ENCODE measurements around the gene GTPBP2. TPM values are rescaled to one million over a fixed set of nuclear protein-coding genes. Genes with fewer than 3 reads are reported as not detected.
A peak's percentile ranks its signal among the peaks of the same experiment; 100 is the strongest.

The GTPBP2 gene, protein sequence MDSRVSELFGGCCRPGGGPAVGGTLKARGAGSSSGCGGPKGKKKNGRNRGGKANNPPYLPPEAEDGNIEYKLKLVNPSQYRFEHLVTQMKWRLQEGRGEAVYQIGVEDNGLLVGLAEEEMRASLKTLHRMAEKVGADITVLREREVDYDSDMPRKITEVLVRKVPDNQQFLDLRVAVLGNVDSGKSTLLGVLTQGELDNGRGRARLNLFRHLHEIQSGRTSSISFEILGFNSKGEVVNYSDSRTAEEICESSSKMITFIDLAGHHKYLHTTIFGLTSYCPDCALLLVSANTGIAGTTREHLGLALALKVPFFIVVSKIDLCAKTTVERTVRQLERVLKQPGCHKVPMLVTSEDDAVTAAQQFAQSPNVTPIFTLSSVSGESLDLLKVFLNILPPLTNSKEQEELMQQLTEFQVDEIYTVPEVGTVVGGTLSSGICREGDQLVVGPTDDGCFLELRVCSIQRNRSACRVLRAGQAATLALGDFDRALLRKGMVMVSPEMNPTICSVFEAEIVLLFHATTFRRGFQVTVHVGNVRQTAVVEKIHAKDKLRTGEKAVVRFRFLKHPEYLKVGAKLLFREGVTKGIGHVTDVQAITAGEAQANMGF
- total RNA-seq, result 25.1 TPM
- long read RNA-seq, partial matches to known transcripts, result 14 of 23 reads
- long read RNA-seq, other reads (novel, unspliced or antisense), result 3 of 23 reads

DNA sequence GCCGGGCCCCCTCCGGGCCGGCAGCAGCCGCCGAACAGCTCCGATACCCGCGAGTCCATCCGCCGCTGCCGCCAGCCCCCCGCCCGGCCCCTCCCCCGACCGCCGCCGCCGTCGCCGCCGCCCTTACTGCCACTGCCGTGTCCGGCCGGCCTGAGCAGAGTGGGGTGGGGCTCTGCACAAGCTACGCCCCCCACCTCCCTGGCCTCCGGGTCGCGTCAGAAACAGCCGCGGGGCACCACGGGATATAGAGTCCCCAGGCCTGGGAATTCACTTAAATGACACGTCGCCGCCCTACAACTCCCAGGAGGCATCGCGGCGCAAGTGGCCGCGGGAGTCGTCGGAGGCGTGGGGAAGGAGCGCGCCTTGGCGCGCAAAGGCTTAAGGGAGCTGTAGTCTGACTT, at the start of gene GTPBP2:
Gene GTPBP2 (minus strand): TSS at position 161 of the 401 bp plus-strand sequence. CDS start 102 bp downstream, at position 59.
- ATAC-seq (ENCODE audit: poor library complexity) (peak; percentile 90), DNase-seq (peak; percentile 100)
- intact Hi-C loops (cut with DNase I), result no loop called here

DNA sequence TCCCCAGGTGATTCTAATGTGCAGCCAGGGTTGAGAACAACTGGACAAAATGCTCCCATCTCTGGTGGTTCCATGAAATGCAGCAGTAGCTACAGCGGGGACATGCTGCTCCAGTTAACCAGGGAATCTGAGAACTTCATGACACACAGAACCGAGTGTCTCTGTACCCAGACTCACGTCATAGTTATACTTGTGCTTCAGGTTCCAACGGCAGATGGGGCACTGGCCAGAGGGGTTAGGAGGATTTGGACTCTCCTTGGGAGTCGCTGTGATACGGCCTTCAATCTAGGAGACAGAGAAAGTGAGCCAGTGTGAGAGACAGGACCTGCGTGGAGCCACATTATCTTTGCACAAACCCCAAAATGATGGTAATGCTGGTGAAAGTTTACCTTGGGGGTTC, 49.3 kb upstream of the GTPBP2 start:
- no peak for DNase-seq
- no peak for ATAC-seq (ENCODE audit: poor library complexity)
- intact Hi-C loops (cut with DNase I), result no loop called here

DNA sequence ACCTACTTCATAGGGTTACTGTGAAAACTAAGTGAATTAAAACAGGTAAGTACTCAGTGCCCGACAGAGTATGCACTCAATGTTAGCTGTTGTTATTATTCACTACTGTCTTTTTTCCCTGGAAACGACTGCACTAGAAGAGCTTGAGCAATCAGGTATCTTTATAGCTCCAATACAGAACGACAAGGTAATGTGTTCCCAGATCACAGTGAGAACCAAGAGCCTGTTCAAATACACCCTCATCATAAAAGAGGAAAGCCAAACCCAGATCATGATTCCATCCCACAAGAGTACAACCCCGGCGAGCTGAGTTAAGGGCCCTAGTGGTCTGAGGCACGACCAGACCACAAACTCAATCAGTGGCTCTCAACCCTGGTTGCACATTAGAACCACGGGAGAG, 48.7 kb upstream of the GTPBP2 start:
- ATAC-seq (ENCODE audit: poor library complexity) (no peak), DNase-seq (no peak)
- intact Hi-C loops (cut with DNase I), result no loop called here

DNA sequence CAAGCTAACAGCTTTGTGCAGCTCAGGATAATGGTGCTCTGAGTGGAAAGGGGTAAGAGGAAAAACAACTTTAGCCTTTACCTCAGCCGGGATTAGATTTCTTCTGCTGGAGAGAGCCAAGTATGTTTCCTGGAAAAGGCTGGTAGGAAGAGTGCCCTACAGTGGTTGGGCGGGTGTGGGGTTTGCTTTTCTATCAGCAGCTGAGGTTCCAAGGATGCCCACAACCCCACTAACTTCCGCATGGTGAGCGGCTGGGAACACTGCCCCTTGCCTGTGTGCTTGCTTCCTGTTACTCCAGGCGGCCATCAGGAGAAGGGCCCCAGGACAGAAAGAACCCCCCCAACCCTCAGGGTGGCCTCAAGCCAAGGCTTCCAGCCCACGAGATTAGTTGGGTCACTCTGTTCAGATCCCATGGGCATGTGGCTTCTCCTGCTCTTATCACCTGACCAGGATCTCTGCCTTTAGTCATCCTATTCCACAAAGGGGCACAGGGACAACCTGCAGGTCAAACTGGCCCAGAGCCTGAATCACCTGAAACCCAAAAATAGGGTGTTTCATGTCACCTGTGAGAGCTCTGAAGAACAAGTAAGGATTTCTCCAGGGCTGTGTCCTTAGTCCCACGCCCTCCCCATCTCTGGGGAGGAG, 48.0 kb upstream of the GTPBP2 start:
- intact Hi-C loops (cut with DNase I), result no loop called here
- DNase-seq, result no peak
- ATAC-seq (ENCODE audit: poor library complexity), result no peak

DNA sequence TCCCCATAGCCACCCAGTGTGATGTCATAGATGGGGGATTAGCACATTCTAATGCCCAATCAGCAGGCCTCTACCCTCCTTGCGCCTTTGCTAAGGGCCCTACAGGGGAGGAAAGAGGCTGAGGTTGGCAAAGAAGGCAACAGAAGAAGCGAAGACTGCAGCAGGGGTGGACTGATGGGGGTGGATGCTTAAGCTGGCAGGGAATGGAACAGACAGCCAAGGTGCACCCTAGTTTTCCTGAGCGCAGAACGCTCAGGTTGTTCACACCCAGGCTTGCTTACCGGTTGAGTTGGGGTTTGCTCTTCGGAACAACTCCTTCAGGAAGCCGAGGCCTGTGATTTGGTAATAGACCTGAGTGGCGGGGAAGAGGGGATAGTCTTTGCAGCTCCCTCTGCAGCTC, 45.9 kb upstream of the GTPBP2 start:
- ATAC-seq (ENCODE audit: poor library complexity) (no peak), DNase-seq (no peak)
- intact Hi-C loops (cut with DNase I), result no loop called here

DNA sequence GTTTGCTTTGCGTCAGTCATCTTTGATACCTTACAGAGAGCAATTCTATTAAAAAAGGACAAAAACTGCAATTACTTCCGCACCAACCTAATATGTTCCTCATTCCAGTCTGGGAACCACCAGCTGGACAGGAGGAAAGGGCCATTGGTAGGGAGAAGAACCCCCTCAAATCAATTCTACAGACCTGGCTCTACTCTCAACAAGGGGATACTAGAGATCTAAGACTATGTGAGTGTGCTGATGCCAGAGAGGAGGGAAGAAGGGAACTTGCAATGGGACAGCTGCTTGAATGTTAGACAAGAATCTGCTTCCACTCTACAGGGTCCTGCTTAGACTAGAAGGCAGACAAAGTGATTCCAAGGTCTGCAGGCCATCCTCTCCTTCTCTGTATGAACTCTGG, 45.2 kb upstream of the GTPBP2 start:
- no peak for ATAC-seq (ENCODE audit: poor library complexity)
- no peak for DNase-seq
- intact Hi-C loops (cut with DNase I), result no loop called here

DNA sequence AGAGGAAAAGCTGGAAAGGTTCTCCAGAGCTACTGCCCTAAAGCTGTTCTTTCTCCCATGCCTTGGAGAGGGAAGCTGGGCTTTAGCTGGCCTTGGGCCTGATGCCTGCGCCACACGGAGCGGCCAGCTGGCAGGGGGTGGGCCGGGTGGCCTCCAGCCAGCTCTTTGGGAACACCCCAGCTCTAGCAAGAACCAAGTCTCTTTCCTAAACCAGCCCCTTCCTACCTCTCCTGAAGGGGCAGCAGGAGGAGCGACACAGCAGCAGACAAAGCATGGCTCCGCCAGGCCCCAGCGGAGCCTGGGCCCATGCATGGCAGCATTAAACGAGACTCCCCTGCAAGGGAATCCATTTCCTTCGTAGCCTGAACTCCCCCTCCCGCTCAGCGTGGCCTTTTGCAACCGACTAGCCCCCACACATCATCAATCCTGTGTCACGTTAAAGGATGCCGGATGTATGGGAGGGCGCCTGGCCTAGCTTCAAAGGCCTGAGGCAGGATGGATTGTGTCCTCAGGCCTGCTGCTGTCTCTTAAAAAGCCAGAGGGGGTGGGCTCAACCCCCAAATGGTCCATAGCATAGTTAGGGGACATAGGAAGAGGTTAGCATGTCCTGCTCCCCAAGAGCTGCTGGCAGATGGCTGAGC, 44.5 kb upstream of the GTPBP2 start:
- intact Hi-C loops (cut with DNase I), result no loop called here
- no peak for DNase-seq
- ATAC-seq (ENCODE audit: poor library complexity), result no peak

DNA sequence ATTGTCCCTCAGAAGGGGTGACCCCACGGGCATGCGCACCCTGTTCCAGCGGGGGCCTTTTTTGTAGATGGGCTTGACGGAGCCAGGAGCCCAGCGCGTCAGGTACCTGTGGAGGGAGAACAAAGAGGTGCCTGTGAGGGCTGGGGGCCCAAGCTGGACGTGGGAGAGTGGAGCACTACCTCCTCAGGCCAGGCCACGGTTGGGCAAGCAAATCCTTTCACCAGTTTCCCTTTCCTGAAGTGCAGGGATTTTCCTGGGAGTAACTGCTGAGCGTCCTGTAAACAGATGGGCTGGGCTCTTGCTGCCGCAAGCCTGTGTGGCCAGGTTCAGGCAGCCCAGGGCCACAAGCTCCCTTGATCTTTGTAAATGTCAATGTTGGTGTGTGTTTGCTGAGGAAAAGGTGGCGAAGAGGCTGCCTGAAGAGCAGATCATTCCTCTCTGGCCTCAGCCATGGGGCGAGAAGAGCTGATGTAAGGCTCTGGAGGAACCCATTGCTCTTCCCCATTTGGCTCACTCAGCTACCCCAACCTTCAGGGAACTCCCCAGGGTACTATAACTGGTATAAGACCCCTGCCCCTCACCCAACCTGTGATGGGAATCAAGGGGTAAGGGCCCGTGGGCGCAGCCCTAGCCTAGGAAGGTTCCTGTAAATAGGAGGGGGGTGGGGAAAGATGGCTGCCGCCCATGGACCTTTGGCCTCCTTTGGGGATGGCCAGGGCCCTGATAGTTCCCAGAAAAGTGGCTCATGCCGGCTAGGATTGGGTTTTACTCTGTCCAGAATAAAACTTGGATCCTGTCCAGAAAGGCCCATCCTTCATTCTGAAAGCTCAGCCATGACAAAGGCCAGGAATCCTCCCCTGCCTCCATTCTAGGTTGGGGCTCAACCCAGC, 43.0 kb upstream of the GTPBP2 start:
- intact Hi-C loops (cut with DNase I), result no loop called here
- DNase-seq (no peak), ATAC-seq (ENCODE audit: poor library complexity) (no peak)

DNA sequence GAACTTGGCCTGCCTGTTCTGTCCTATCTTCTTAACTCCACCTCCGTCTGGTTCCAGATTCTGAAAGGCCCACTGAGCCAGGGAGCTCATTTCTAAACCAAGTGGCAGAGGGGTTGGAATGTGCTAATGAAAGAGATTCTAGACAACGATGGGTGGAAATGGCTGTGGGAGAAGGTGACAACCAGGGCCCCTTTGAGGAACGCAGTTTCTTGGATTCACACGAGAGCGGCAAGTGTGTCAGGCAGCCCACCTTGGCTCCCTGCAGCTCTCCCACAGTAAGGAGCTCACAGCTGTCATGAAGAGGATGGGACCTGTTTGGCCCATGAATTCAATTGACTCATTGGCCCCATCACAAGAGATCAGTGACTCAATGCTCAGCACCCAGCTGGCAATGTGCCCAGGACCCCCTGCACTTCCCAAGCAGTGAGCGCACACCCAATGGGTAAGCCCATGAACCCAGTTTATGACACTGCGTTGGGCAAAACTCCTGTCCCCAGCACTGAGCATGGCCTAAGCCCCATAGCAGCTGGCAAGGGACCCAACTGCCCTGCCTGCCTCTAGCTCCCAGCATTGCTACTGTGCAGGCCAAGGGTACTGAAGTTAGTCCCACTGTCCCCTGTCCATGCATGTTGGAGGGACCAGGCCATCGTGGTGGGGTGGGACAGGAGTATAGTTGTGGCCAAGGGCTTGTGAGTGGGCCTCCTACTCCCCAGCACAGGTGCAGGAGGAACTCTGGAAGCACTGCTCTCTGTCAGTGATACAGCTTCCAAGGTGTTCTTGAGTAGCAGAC, 42.1 kb upstream of the GTPBP2 start:
- no peak for ATAC-seq (ENCODE audit: poor library complexity)
- DNase-seq, result no peak
- intact Hi-C loops (cut with DNase I), result no loop called here

DNA sequence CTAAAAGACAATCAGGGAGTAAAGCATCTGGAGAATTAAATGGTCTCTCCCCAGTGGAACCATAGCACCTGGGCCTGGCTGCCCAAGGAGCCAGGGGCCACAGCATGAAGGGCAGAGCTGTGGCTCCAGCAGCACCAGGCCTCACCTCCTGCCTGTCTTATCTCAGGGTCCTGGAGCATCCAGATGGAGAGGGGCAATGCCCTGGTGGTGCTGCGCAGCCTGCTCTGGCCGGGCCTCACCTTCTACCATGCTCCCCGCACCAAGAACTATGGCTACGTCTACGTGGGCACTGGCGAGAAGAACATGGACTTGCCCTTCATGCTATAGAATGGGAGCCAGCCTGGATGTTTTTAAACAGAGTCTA, 41.5 kb upstream of the GTPBP2 start:
- intact Hi-C loops (cut with DNase I), result no loop called here
- ATAC-seq (ENCODE audit: poor library complexity) (no peak), DNase-seq (no peak)

DNA sequence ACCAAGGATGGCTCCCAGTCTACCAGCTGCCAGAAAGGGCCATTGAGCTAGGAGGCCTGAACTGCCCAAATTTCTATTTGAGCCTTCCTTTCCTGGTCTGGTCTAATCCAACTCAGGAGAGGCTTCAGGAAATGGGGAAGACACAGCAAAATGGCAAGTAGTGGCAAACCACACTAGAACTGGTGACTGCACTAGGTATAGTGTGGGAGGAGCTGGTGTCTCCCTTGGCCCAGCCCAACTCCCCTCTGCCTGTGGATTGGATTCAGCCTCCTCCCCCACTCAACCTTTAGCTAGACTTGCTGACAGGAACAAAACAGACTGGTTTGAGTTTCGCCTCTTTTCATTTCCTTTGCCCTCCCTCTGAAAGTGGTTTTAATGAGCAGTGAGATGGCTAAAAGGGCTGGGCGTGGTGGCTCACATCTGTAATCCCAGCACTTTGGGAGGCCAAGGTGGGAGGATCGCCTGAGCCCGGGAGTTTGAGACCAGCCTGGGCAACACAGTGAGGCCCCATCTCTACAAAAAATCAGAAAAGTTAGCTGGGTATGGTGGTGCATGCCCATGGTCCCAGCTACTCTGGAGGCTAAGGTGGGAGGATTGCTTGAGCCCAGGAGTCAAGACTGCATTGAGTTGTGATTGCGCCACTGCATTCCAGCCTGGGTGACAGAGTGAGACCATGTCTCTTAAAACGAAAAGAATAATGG, 41.0 kb upstream of the GTPBP2 start:
- DNase-seq, result no peak
- peak; percentile 3 for ATAC-seq (ENCODE audit: poor library complexity)
- intact Hi-C loops (cut with DNase I), result loop anchor here (5.0 kb wide), 3 partner anchors 42 to 407 kb away; no protein-coding TSS in a partner anchor

DNA sequence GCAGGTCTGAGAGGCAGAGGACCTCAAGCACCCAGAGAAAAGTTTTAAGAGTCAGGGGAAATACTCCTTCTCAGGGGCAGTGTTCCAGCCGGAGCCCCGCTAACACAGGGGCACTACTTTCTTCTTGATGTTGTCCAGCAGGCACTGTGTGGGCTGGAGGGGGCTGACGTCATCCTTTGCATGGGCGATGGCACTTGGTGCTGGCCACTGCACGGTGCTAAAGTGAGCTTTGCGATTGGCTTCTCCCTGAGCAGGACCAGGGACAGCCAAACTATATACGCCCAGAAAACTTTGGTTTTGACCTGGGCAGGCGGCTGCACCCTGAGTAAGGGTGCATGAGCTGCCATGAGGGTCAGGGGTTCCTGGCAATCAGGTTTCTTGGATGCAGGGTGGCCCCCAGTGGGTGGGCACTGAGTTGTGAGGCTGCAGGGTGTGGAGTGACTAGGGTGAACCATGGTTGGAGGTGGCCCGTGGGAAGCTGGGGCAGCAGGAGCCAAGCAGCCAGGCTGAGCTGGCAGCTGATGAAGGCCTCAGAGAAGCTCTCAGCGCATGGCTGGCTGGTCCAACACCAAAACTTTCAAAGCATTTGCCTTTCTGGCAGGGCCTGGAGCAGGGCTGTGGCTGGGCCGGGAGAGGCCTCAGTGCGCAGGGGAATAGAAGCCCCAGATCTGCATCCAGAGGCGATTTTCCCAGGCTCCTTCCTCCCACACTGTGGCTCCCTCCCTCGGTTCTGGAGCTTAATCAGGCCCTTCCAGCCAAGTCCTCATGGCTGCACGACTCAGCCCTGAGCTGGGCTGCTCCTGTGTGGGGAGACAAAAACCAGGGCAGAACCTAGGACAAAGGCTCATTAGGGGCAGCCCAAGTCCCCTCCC, 40.2 kb upstream of the GTPBP2 start:
- intact Hi-C loops (cut with DNase I), result loop anchor here (5.0 kb wide), 3 partner anchors 43 to 408 kb away; no protein-coding TSS in a partner anchor

DNA sequence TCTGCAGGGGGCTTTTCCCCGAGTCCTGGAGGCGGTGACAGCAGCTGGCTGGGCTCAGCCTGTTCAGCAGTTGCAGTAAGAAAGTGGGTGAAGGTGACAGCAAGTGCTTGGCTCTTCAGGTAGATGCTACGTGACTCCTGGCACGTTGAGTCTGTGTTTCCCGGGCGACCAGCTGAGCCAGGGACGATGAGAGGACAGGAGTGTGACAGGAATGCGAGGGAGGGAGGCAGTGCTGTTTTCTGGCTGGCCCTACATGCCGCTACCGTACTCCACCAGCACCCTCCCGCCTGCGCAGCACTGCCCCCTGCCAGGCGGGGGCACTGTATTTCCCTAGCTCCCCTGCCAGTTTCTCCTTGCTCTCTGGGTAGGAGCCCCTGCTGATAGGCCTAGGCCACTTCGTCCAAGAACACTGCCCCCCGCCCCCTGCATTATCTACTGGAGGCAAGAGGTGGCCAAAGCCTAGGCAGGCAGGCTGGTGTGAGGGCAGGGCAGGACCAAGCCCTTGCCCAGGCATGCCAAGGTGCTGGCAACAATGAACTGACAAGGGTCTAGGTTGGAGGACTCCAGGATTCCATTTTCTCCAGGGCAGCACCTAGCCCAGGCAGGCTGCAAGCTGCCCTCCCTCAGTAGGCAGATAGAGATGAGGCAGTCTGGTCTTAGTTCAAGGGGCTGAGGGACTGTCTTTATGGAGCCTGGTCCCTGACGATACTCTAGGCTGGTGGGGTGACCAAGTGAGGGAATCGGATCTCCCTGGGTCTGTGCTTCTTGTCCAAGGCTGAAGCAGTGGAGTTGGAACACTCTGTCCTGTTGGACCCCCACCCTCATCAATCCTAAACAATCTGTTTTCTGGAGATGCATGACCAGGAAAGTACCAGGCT, 39.3 kb upstream of the GTPBP2 start:
- ATAC-seq (ENCODE audit: poor library complexity) (peak; percentile 71), DNase-seq (peak; percentile 68)
- intact Hi-C loops (cut with DNase I), result loop anchor here (5.0 kb wide), 3 partner anchors 44 to 409 kb away; no protein-coding TSS in a partner anchor

More for the DNA sequence above, 40.2 kb upstream of the GTPBP2 start:
- peak; percentile 86 for DNase-seq
- ATAC-seq (ENCODE audit: poor library complexity), result peak; percentile 73

DNA sequence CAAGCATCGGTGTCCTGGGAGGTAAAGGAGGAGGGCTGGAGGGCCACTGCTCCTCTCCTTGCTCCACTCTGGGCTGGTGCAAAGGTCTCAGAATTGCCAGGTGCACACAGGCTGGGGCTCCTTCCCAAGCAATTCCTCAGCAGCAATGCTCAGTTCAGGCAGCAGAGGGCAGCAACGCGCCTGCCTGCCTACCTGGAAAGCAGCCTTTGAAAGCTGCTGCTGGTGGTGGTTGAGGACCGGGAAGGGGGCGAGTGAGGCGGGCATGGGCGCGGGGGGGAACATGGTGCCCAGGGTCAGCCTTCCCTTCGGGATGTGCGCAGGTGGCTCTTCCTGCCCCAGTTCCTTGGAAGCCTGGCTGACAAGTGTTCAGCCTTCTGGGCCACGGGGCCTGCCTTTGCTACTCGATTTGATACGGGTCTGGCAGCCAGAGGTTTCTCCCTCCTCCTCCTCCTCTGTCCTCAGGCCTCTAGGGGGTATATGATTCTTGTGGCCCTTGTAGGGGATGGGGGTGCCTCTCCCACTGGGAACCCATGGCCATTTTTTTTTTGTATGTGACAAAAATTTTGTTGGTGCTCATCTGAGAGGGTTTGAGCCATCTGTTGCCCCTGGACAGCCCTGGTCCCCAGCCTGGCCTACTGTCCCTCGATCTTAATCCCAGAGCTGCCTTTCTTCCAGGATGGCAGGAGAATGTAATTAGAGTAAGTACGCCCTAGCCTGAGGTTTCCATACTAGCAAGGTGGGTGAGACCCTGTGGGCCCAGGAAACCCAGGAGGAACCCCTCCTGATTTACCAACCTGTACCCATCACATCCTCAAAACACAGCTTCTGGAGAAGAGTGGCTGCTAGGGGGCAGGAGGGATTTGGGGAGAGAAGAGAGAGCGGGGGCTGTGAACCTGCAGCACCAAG, 38.4 kb upstream of the GTPBP2 start:
- intact Hi-C loops (cut with DNase I), result loop anchor here (5.0 kb wide), 3 partner anchors 45 to 410 kb away; no protein-coding TSS in a partner anchor
- ATAC-seq (ENCODE audit: poor library complexity) (peak; percentile 63), DNase-seq (peak; percentile 88)
